H9 (cell line): ENCODE results near the gene SEC24C. TPM values are rescaled to one million over a fixed set of nuclear protein-coding genes. Genes with fewer than 3 reads are reported as not detected.

ENCODE experiments used
- DNase-seq: peaks from one replicate; pipeline ENCODE4 v3.0.0-alpha.2; 2017
- H2AFZ ChIP-seq: one replicate; pipeline ENCODE4 v1.6.1; 2013; ENCODE audit warnings: mild to moderate bottlenecking, low read length, control low read depth, moderate library complexity
- H2AK5ac ChIP-seq: 2 replicates; pipeline ENCODE4 v1.6.1; 2013; ENCODE audit warnings: low read length, control low read depth, mixed read lengths; ENCODE audit not compliant: insufficient read length
- H2BK120ac ChIP-seq: one replicate; pipeline ENCODE4 v1.6.1; 2013; ENCODE audit warnings: low read depth, mild to moderate bottlenecking, low read length, control low read depth, inconsistent platforms; ENCODE audit not compliant: poor library complexity, severe bottlenecking
- H2BK12ac ChIP-seq: 2 replicates; pipeline ENCODE4 v1.6.1; 2013; ENCODE audit warnings: low read length, control low read depth, mixed read lengths, low read depth; ENCODE audit not compliant: insufficient read length
- H2BK15ac ChIP-seq: 2 replicates; pipeline ENCODE4 v1.6.1; 2013; ENCODE audit warnings: low read depth, low read length, control low read depth
- H2BK20ac ChIP-seq: one replicate; pipeline ENCODE4 v1.6.1; 2013; ENCODE audit warnings: low read depth, mild to moderate bottlenecking, low read length, control low read depth, inconsistent platforms; ENCODE audit not compliant: poor library complexity, severe bottlenecking
- H2BK5ac ChIP-seq: 2 replicates; pipeline ENCODE4 v1.6.1; 2013; ENCODE audit warnings: low read length, control low read depth, mixed read lengths; ENCODE audit not compliant: insufficient read length
- H3K14ac ChIP-seq: 2 replicates; pipeline ENCODE4 v1.6.1; 2013; ENCODE audit warnings: low read length, control low read depth; ENCODE audit not compliant: insufficient read depth
- H3K18ac ChIP-seq: 2 replicates; pipeline ENCODE4 v1.6.1; 2013; ENCODE audit warnings: low read depth, mild to moderate bottlenecking, mixed read lengths, low read length, control low read depth; ENCODE audit not compliant: insufficient read length
- H3K23ac ChIP-seq: 2 replicates; pipeline ENCODE4 v1.6.1; 2013; ENCODE audit warnings: low read length, control low read depth, mixed read lengths, low read depth; ENCODE audit not compliant: insufficient read length
- H3K23me2 ChIP-seq: 2 replicates; pipeline ENCODE4 v1.6.1; 2013; ENCODE audit warnings: low read depth, mild to moderate bottlenecking, mixed read lengths, low read length, control low read depth; ENCODE audit not compliant: insufficient read length, poor library complexity, severe bottlenecking
- H3K27ac ChIP-seq: 2 replicates; pipeline ENCODE4 v1.5.1; 2013; ENCODE audit warnings: low read length, control low read depth, mixed read lengths, low read depth; ENCODE audit not compliant: insufficient read length
- H3K27me3 ChIP-seq: 2 replicates; pipeline ENCODE4 v1.6.1; 2013; ENCODE audit warnings: low read length, control low read depth, inconsistent platforms; ENCODE audit not compliant: insufficient read depth
- H3K4ac ChIP-seq: 2 replicates; pipeline ENCODE4 v1.6.1; 2013; ENCODE audit warnings: low read depth, mild to moderate bottlenecking, control low read depth, inconsistent platforms, low read length, moderate library complexity
- H3K4me1 ChIP-seq: 2 replicates; pipeline ENCODE4 v1.6.1; 2013; ENCODE audit warnings: low read length, control low read depth, inconsistent platforms; ENCODE audit not compliant: insufficient read depth
- H3K4me2 ChIP-seq: 2 replicates; pipeline ENCODE4 v1.6.1; 2013; ENCODE audit warnings: low read length, control low read depth, mixed read lengths; ENCODE audit not compliant: insufficient read length, insufficient read depth
- H3K56ac ChIP-seq: 2 replicates; pipeline ENCODE4 v1.6.1; 2013; ENCODE audit warnings: low read depth, mild to moderate bottlenecking, mixed read lengths, low read length, control low read depth; ENCODE audit not compliant: insufficient read length
- H3K79me1 ChIP-seq: 2 replicates; pipeline ENCODE4 v1.6.1; 2013; ENCODE audit warnings: low read depth, mild to moderate bottlenecking, moderate library complexity, low read length, control low read depth, inconsistent platforms; ENCODE audit not compliant: insufficient read depth, poor library complexity, severe bottlenecking
- H3K79me2 ChIP-seq: 2 replicates; pipeline ENCODE4 v1.6.1; 2013; ENCODE audit warnings: low read length, control low read depth, inconsistent platforms; ENCODE audit not compliant: insufficient read depth
- H3K9ac ChIP-seq: 2 replicates; pipeline ENCODE4 v1.6.1; 2013; ENCODE audit warnings: low read length, control low read depth, mixed read lengths; ENCODE audit not compliant: insufficient read length; ENCODE audit errors: extremely low read depth
- H3K9me3 ChIP-seq: one replicate; pipeline ENCODE4 v1.6.1; 2013; ENCODE audit warnings: low read depth, low read length, inconsistent platforms; ENCODE audit not compliant: control insufficient read depth
- H3T11ph ChIP-seq: one replicate; pipeline ENCODE4 v1.6.1; 2013; ENCODE audit warnings: mild to moderate bottlenecking, low read length, control low read depth, inconsistent platforms
- H4K20me1 ChIP-seq: one replicate; pipeline ENCODE4 v1.6.1; 2013; ENCODE audit not compliant: control insufficient read depth, insufficient read length, insufficient read depth
- H4K5ac ChIP-seq: 2 replicates; pipeline ENCODE4 v1.6.1; 2013; ENCODE audit warnings: low read depth, mild to moderate bottlenecking, mixed read lengths, low read length, control low read depth; ENCODE audit not compliant: insufficient read length
- H4K8ac ChIP-seq: replicated peaks from 2 replicates; pipeline ENCODE4 v1.6.1; 2013; ENCODE audit warnings: low read length, control low read depth, mixed read lengths, low read depth; ENCODE audit not compliant: insufficient read length
- H4K91ac ChIP-seq: 2 replicates; pipeline ENCODE4 v1.6.1; 2013; ENCODE audit warnings: low read depth, mild to moderate bottlenecking, moderate library complexity, mixed read lengths, low read length, control low read depth; ENCODE audit not compliant: insufficient read length
- H3K27ac Mint-ChIP-seq, 3 experiments: 2 replicates in 2 of 3; 3 replicates in 1 of 3; pipeline ENCODE4 v1.8.0; 2020 to 2021; ENCODE audit warnings: mixed read lengths in 3 of 3, mild to moderate bottlenecking in 1 of 3, moderate library complexity in 1 of 3
- H3K27me3 Mint-ChIP-seq: 2 replicates; pipeline ENCODE4 v1.8.0; 2021; ENCODE audit warnings: low read depth, mild to moderate bottlenecking, moderate library complexity, mixed read lengths
- H3K36me3 Mint-ChIP-seq, 3 experiments: 2 replicates in 2 of 3; 3 replicates in 1 of 3; pipeline ENCODE4 v1.8.0; 2020 to 2021; ENCODE audit warnings: low read depth in 3 of 3, mixed read lengths in 3 of 3; ENCODE audit not compliant: insufficient read depth in 1 of 3
- H3K4me1 Mint-ChIP-seq, 2 experiments: 2 replicates each; pipeline ENCODE4 v1.8.0; 2020; ENCODE audit warnings: mixed read lengths in 2 of 2
- H3K4me3 Mint-ChIP-seq, 2 experiments: 2 replicates in 1 of 2; 3 replicates in 1 of 2; pipeline ENCODE4 v1.8.0; 2020 to 2021; ENCODE audit warnings: mild to moderate bottlenecking in 2 of 2, mixed read lengths in 2 of 2, moderate library complexity in 1 of 2
- H3K9me3 Mint-ChIP-seq, 2 experiments: 2 replicates in 1 of 2; 3 replicates in 1 of 2; pipeline ENCODE4 v1.8.0; 2020; ENCODE audit warnings: mild to moderate bottlenecking in 2 of 2, mixed read lengths in 2 of 2, moderate library complexity in 1 of 2
- CTCF ChIP-seq: fragments of 200-600 bp; sonication (generic); conservative IDR thresholded peaks from 3 replicates; pipeline ENCODE4 v1.8.0; 2021; ENCODE audit warnings: antibody characterized with exemption, mild to moderate bottlenecking
- WGBS: extraction: QIAGEN DNeasy Blood & Tissue Kit; methylation state at CpG from one replicate; pipeline ENCODE4 v1.1.7; 2013; ENCODE audit warnings: missing lambda C conversion rate, low lambda C conversion rate, mixed read lengths; ENCODE audit not compliant: insufficient read length; ENCODE audit errors: extremely low coverage; 5-methylcytosine and 5-hydroxymethylcytosine counted together
- total RNA-seq: library from RNA; stranded (reverse); gene quantifications from 2 replicates; pipeline ENCODE4 v1.2.1, GENCODE V29; 2021

SEC24C gene
- total RNA-seq, 1 experiment from 2014 or later, result 62.4 TPM

DNA sequence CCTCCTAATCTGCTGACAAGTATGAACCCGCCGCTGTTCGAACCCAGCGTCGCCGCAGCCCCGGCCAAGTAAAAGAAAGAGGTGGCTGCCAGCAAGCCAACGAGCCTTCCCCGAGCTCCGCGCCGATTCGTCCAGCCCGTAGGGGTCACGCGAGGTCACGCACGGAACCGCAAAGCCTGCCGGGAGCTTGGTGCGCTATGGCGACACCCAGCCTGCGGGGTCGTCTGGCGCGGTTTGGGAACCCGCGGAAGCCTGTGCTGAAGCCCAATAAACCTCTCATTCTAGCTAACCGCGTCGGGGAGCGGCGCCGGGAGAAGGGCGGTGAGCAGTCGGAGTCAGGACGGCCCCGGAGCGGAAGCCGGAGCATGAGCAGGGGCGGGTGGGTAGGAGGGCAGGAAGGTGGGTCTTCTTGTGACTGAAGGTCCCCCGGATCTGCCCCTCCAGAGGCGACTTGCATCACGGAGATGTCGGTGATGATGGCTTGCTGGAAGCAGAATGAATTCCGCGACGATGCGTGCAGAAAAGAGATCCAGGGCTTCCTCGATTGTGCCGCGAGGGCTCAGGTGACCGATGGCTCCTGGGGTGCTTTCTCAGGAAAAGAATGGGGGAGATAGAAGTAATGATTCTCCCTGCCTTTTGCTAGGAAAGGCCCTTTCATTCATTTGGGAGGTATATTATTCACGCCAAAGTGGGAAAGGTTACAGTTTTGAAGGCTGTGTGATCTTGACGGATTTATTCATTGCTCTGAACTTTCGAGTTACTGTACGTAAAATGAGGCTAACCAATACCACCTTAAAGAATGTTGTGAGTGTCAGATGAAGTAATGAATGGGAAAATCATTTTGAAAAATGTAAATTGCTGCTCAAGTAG lies 37.9 kb downstream of the SEC24C start, which contains the start of gene CHCHD1:
TSS of gene CHCHD1 (plus strand) at position 170 of the 870 bp plus-strand sequence. CDS start at position 198, 28 bp downstream.
- no peak within 1 kb of the TSS for H2BK15ac ChIP-seq
- peaks cover 2% of the 10 kb centered on the region; the same call in 1 of the 2 replicates for H3K4me1 ChIP-seq
- peak within 1 kb of the TSS; percentile 99 for H3K4me2 ChIP-seq
- Mint-ChIP-seq H3K27me3 (no peaks in the 10 kb centered on the region), H3K4me1 (peaks cover 35% of the 10 kb centered on the region in 2 experiments), H3K9me3 (no peaks in the 10 kb centered on the region), H3K27ac (peak within 1 kb of the TSS; percentile 99 to 100 (median 100)), H3K4me3 (peak within 1 kb of the TSS; percentile 99), H3K36me3 (peaks cover 8 to 25% (median 20%) of the 10 kb centered on the region in 3 experiments; a peak in 6 of 7 replicates)
- H4K5ac ChIP-seq, result peak within 1 kb of the TSS; percentile 55
- no peak within 1 kb of the TSS for H2BK5ac ChIP-seq
- no CpG with 5 or more reads among the region's 57 CpGs for WGBS
- no peaks in the 10 kb centered on the region for H3K9me3 ChIP-seq
- no peak within 1 kb of the TSS for H2BK12ac ChIP-seq
- peak within 1 kb of the TSS; percentile 78 for H3K14ac ChIP-seq
- H3K23me2 ChIP-seq, result peaks cover 11% of the 10 kb centered on the region
- peak within 1 kb of the TSS; percentile 61 for H2BK120ac ChIP-seq
- no peak within 1 kb of the TSS for H3K27ac ChIP-seq
- no peak within 1 kb of the TSS for H3K4ac ChIP-seq
- H3K27me3 ChIP-seq, result no peaks in the 10 kb centered on the region
- peaks cover 11% of the 10 kb centered on the region for H3K79me1 ChIP-seq
- H3K9ac ChIP-seq, result peak within 1 kb of the TSS; percentile 89
- no peak within 1 kb of the TSS for H2BK20ac ChIP-seq
- no peak within 1 kb of the TSS for H4K8ac ChIP-seq
- no peak within 1 kb of the TSS for H2AFZ ChIP-seq
- H2AK5ac ChIP-seq, result no peak within 1 kb of the TSS
- TF ChIP-seq CTCF, result no peak
- H3T11ph ChIP-seq, result no peak within 1 kb of the TSS
- H4K20me1 ChIP-seq, result no peaks in the 10 kb centered on the region
- peak; percentile 89 for DNase-seq
- H3K18ac ChIP-seq, result peak within 1 kb of the TSS; percentile 87
- no peak within 1 kb of the TSS for H3K56ac ChIP-seq
- H3K23ac ChIP-seq, result no peak within 1 kb of the TSS
- peaks cover 13% of the 10 kb centered on the region; the same call in 1 of the 2 replicates for H3K79me2 ChIP-seq
- H4K91ac ChIP-seq, result no peak within 1 kb of the TSS
